Progenitor cell of endocrine pancreas (in vitro differentiated cells): ENCODE measurements around the gene ADAMTS17. TPM values are rescaled to one million over a fixed set of nuclear protein-coding genes. Genes with fewer than 3 reads are reported as not detected.
A peak's percentile ranks its signal among the peaks of the same experiment; 100 is the strongest.
"Not testable (repeated sequence)": the region's sequence is repeated elsewhere in the genome, so short reads cannot be mapped to it uniquely, and the experiment has no call there.

Source experiments
- DNase-seq: peaks from one replicate; pipeline ENCODE4 v3.0.0; 2021; ENCODE audit warnings: low spot score; ENCODE audit not compliant: unreplicated experiment
- H3K27ac Mint-ChIP-seq: 2 replicates; pipeline ENCODE4 v1.8.0; 2021; ENCODE audit warnings: mild to moderate bottlenecking, moderate library complexity, mixed read lengths
- H3K27me3 Mint-ChIP-seq: 2 replicates; pipeline ENCODE4 v1.8.0; 2021; ENCODE audit warnings: mixed read lengths
- H3K36me3 Mint-ChIP-seq: 2 replicates; pipeline ENCODE4 v1.8.0; 2022; ENCODE audit warnings: mixed read lengths; ENCODE audit not compliant: insufficient read depth
- H3K4me1 Mint-ChIP-seq: 2 replicates; pipeline ENCODE4 v1.8.0; 2021; ENCODE audit warnings: low read depth, mixed read lengths
- H3K4me3 Mint-ChIP-seq: 2 replicates; pipeline ENCODE4 v1.8.0; 2021; ENCODE audit warnings: low read depth, mild to moderate bottlenecking, moderate library complexity, mixed read lengths
- H3K9me3 Mint-ChIP-seq: 2 replicates; pipeline ENCODE4 v1.8.0; 2021; ENCODE audit warnings: low read depth, mixed read lengths
- total RNA-seq: library from RNA; stranded (reverse); gene quantifications from 2 replicates; pipeline ENCODE4 v1.2.1, GENCODE V29; 2021
- TF ChIP-seq, protein P1 (sequence below): fragments of 200-600 bp; sonication (generic); IDR thresholded peaks from one replicate; pipeline ENCODE4 v1.5.0; 2021; ENCODE audit warnings: antibody characterized with exemption, mild to moderate bottlenecking; ENCODE audit not compliant: unreplicated experiment

ADAMTS17 gene
- total RNA-seq, 1 donor from 2014 or later = 3.5 TPM

DNA sequence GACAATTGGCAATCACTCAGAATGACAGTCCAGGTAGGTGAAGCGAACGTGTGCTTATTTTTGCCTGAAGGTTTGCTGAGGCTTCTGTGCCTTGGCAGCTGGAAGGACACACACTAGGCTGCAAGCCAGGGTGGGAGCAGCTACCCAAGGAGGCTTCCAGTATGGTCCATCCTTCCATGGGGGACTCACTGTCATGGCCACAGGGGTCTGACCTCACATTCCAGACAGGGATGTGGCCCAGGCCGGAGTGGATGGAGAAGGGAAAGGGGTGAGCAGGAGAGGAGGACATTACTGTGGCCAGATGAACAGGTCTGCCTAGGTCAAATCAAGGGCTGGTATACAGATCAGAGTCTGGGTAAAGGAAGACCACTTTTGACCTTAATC is 247.7 kb downstream of the ADAMTS17 start:
- DNase-seq = no peak
- Mint-ChIP-seq H3K27ac (peak overlapping the region; percentile 73), H3K36me3 (no peaks in the 10 kb centered on the region), H3K9me3 (no peaks in the 10 kb centered on the region), H3K27me3 (peaks cover 13% of the 10 kb centered on the region), H3K4me3 (no peak overlapping the region), H3K4me1 (peaks cover 2% of the 10 kb centered on the region)
- TF ChIP-seq, protein P1, sequence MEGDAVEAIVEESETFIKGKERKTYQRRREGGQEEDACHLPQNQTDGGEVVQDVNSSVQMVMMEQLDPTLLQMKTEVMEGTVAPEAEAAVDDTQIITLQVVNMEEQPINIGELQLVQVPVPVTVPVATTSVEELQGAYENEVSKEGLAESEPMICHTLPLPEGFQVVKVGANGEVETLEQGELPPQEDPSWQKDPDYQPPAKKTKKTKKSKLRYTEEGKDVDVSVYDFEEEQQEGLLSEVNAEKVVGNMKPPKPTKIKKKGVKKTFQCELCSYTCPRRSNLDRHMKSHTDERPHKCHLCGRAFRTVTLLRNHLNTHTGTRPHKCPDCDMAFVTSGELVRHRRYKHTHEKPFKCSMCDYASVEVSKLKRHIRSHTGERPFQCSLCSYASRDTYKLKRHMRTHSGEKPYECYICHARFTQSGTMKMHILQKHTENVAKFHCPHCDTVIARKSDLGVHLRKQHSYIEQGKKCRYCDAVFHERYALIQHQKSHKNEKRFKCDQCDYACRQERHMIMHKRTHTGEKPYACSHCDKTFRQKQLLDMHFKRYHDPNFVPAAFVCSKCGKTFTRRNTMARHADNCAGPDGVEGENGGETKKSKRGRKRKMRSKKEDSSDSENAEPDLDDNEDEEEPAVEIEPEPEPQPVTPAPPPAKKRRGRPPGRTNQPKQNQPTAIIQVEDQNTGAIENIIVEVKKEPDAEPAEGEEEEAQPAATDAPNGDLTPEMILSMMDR = no peak

- Mint-ChIP-seq H3K9me3 (no peaks in the 10 kb centered on the region), H3K4me1 (peaks cover 2% of the 10 kb centered on the region), H3K27ac (no peak overlapping the region), H3K36me3 (no peaks in the 10 kb centered on the region), H3K4me3 (no peak overlapping the region), H3K27me3 (peaks cover 13% of the 10 kb centered on the region)
- TF ChIP-seq, protein P1 = no peak
- no peak for DNase-seq
These were observed 248.3 kb downstream of the ADAMTS17 start for GRCh38 chr15:100093211-100094126.

GRCh38 chr15:100092034-100092433 is 249.7 kb downstream of the ADAMTS17 start:
- no peak for DNase-seq
- no peaks in the 10 kb centered on the region for H3K36me3 Mint-ChIP-seq
- peaks cover 11% of the 10 kb centered on the region for H3K27me3 Mint-ChIP-seq
- TF ChIP-seq, protein P1 = no peak
- H3K4me1 Mint-ChIP-seq = peaks cover 2% of the 10 kb centered on the region
- H3K9me3 Mint-ChIP-seq = no peaks in the 10 kb centered on the region
- no peak overlapping the region for H3K27ac Mint-ChIP-seq
- no peak overlapping the region for H3K4me3 Mint-ChIP-seq

GRCh38 chr15:100090411-100090810 is 251.4 kb downstream of the ADAMTS17 start:
- Mint-ChIP-seq H3K9me3 (peaks cover 5% of the 10 kb centered on the region), H3K27me3 (peaks cover 6% of the 10 kb centered on the region), H3K27ac (no peak overlapping the region), H3K4me3 (no peak overlapping the region), H3K4me1 (peaks cover 2% of the 10 kb centered on the region), H3K36me3 (no peaks in the 10 kb centered on the region)
- no peak for DNase-seq
- TF ChIP-seq, protein P1 = no peak

GRCh38 chr15:100084042-100084821 is 257.5 kb downstream of the ADAMTS17 start:
- not testable (repeated sequence) for H3K4me3 Mint-ChIP-seq, H3K27ac Mint-ChIP-seq, DNase-seq, H3K27me3 Mint-ChIP-seq, H3K36me3 Mint-ChIP-seq
- Mint-ChIP-seq H3K4me1 (peaks cover 11% of the 10 kb centered on the region), H3K9me3 (peaks cover 21% of the 10 kb centered on the region)
